ENCODE results near the gene VAC14. TPM values are rescaled to one million over a fixed set of nuclear protein-coding genes. Genes with fewer than 3 reads are reported as not detected.

The VAC14 gene
- 42.1 and 43.2 TPM in 2 replicates for total RNA-seq

GRCh38 chr16:70800781-70801480, at the start of gene VAC14:
Gene VAC14, minus strand, starts transcription at chr16:70801158. Its CDS starts 258 bp downstream, at chr16:70800900.

GRCh38 chr16:70685938-70686375, 115.0 kb downstream of the VAC14 start, which contains the start of gene MTSS2:
Gene MTSS2, minus strand, starts transcription at chr16:70686053. Its CDS starts 262 bp downstream, at chr16:70685791.

GRCh38 chr16:70646260-70647241, 154.4 kb downstream of the VAC14 start, which contains the start of gene IL34:
Gene IL34, plus strand, starts transcription at chr16:70646559. Its CDS starts 389 bp downstream, at chr16:70646948.

Other genes with a start within 250 kb of the VAC14 start
- gene IL34, start 154.6 kb downstream of the VAC14 start, total RNA-seq, result 1.9 and 2.9 TPM in 2 replicates
- 25.7 and 31.7 TPM in 2 replicates for gene MTSS2, start 115.1 kb downstream of the VAC14 start, total RNA-seq